ENCODE measurements around the gene PPP1R12C.
"Not testable (repeated sequence)": the region's sequence is repeated elsewhere in the genome, so short reads cannot be mapped to it uniquely, and the experiment has no call there.

Gene PPP1R12C

GRCh38 chr19:55070466-55071128 is 46.8 kb downstream of the PPP1R12C start:
- FAIRE-seq: no peak

GRCh38 chr19:55069865-55070197 is 47.6 kb downstream of the PPP1R12C start:
- FAIRE-seq: no peak

- FAIRE-seq: no peak
These were observed 48.2 kb downstream of the PPP1R12C start for GRCh38 chr19:55068950-55069864.

GRCh38 chr19:55067869-55068268 is 49.6 kb downstream of the PPP1R12C start:
- no peak for FAIRE-seq

GRCh38 chr19:55066107-55066709 is 51.2 kb downstream of the PPP1R12C start:
- no peak for FAIRE-seq

- not testable (repeated sequence) for FAIRE-seq
These were observed 51.9 kb downstream of the PPP1R12C start for GRCh38 chr19:55065516-55065915.

- no peak for FAIRE-seq
These were observed 54.0 kb downstream of the PPP1R12C start for GRCh38 chr19:55063492-55063843.

GRCh38 chr19:55062735-55063491 is 54.5 kb downstream of the PPP1R12C start, which contains the start of gene RDH13:
RDH13 (minus strand) TSS chr19:55063148; CDS start chr19:55063032, 116 bp downstream.
- no peak for FAIRE-seq

- FAIRE-seq: not testable (repeated sequence)
These were observed 57.1 kb downstream of the PPP1R12C start for GRCh38 chr19:55060287-55060686.

GRCh38 chr19:55058781-55059610 is 58.4 kb downstream of the PPP1R12C start:
- FAIRE-seq: no peak

- no peak for FAIRE-seq
These were observed 60.6 kb downstream of the PPP1R12C start for GRCh38 chr19:55056827-55057226.

- no peak for FAIRE-seq
These were observed 63.7 kb downstream of the PPP1R12C start for GRCh38 chr19:55053735-55054134.

- FAIRE-seq: no peak
These were observed 66.5 kb downstream of the PPP1R12C start for GRCh38 chr19:55050749-55051532.

- FAIRE-seq: no peak
These were observed 69.0 kb downstream of the PPP1R12C start for GRCh38 chr19:55048446-55048845.

- no peak for FAIRE-seq
These were observed 69.5 kb downstream of the PPP1R12C start for GRCh38 chr19:55047951-55048350.

- no peak for FAIRE-seq
These were observed 70.3 kb downstream of the PPP1R12C start for GRCh38 chr19:55046975-55047622.

GRCh38 chr19:55044771-55045716 is 72.4 kb downstream of the PPP1R12C start:
- FAIRE-seq: no peak

GRCh38 chr19:55044286-55044685 is 73.2 kb downstream of the PPP1R12C start:
- no peak for FAIRE-seq

- no peak for FAIRE-seq
These were observed 74.7 kb downstream of the PPP1R12C start for GRCh38 chr19:55042688-55043087.

GRCh38 chr19:55042344-55042678 is 75.1 kb downstream of the PPP1R12C start:
- no peak for FAIRE-seq

Data from colon (tissue), 2 donors.